Measurements from ENCODE around the gene SUSD4.

DNA sequence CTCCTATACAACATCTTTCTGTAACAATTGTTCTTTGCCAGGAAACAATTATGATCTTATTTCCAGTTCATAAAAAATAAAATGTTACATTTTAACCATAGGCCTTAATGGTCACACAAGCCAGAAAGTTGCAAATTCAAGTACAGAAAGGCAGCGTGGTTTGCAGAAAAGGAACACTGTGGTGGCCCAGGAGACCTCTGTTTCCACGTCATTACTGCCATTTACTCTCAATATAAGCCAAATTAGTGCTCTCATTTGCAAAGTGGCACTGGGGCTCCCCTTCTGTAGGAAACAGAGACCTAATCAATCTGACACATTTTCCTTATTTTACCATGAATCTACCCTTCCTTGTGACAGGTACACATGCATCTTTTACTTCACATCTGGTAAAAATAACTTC, 141.6 kb downstream of the SUSD4 start:
- TF ChIP-seq, protein P1, sequence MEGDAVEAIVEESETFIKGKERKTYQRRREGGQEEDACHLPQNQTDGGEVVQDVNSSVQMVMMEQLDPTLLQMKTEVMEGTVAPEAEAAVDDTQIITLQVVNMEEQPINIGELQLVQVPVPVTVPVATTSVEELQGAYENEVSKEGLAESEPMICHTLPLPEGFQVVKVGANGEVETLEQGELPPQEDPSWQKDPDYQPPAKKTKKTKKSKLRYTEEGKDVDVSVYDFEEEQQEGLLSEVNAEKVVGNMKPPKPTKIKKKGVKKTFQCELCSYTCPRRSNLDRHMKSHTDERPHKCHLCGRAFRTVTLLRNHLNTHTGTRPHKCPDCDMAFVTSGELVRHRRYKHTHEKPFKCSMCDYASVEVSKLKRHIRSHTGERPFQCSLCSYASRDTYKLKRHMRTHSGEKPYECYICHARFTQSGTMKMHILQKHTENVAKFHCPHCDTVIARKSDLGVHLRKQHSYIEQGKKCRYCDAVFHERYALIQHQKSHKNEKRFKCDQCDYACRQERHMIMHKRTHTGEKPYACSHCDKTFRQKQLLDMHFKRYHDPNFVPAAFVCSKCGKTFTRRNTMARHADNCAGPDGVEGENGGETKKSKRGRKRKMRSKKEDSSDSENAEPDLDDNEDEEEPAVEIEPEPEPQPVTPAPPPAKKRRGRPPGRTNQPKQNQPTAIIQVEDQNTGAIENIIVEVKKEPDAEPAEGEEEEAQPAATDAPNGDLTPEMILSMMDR (IDR thresholded peaks at IDR 0.05; ENCODE audit: low read length): no peak
- no peak for TF ChIP-seq EZH2 (IDR thresholded peaks at IDR 0.05; ENCODE audit: borderline replicate concordance, low read length)

Data from OCI-LY1 (cell line).